Natural killer cell (primary cell): ENCODE data around the gene ANKRD13D. TPM values are rescaled to one million over a fixed set of nuclear protein-coding genes. Genes with fewer than 3 reads are reported as not detected.

ENCODE experiments used
- ATAC-seq, 3 donors: fragments of 150-1000 bp in 2 of 3; fragments of 200-7000 bp in 1 of 3; cut with Tn5 transposase; 1 replicate in 1 of 3; 2 replicates in 2 of 3; pipeline ENCODE4 v1.10.0; 2021; ENCODE audit warnings: mild to moderate bottlenecking in 2 of 3, moderate library complexity in 2 of 3
- DNase-seq, 2 donors: peaks; one replicate each; pipeline versions ENCODE4 v3.0.0 to v3.0.0-alpha.2; 2013 to 2021; ENCODE audit warnings: mixed read lengths in 1 of 2
- H3K27ac ChIP-seq: one replicate; pipeline ENCODE4 v1.5.1; 2013; ENCODE audit warnings: mild to moderate bottlenecking, low read length
- H3K27me3 ChIP-seq: one replicate; pipeline ENCODE4 v1.6.1; 2013; ENCODE audit warnings: low read length; ENCODE audit not compliant: control insufficient read depth, insufficient read depth
- H3K36me3 ChIP-seq: one replicate; pipeline ENCODE4 v1.6.1; 2013; ENCODE audit warnings: low read length; ENCODE audit not compliant: control insufficient read depth, insufficient read depth
- H3K4me1 ChIP-seq: one replicate; pipeline ENCODE4 v1.6.1; 2013; ENCODE audit warnings: low read length; ENCODE audit not compliant: control insufficient read depth, insufficient read depth
- H3K4me3 ChIP-seq: one replicate; pipeline ENCODE4 v1.5.1; 2013; ENCODE audit warnings: low read length
- H3K9me3 ChIP-seq: one replicate; pipeline ENCODE4 v1.6.1; 2013; ENCODE audit warnings: low read length; ENCODE audit not compliant: control insufficient read depth, insufficient read depth
- H3K27ac Mint-ChIP-seq, 2 donors: one replicate each; pipeline ENCODE4 v1.8.0; 2022; ENCODE audit warnings: mild to moderate bottlenecking in 2 of 2, mixed read lengths in 2 of 2, moderate library complexity in 1 of 2
- H3K27me3 Mint-ChIP-seq, 2 donors: one replicate each; pipeline ENCODE4 v1.8.0; 2022; ENCODE audit warnings: low read depth in 2 of 2, mixed read lengths in 2 of 2
- H3K36me3 Mint-ChIP-seq: one replicate; pipeline ENCODE4 v1.8.0; 2022; ENCODE audit warnings: mixed read lengths
- H3K4me1 Mint-ChIP-seq, 2 donors: one replicate each; pipeline ENCODE4 v1.8.0; 2022; ENCODE audit warnings: mixed read lengths in 2 of 2
- H3K4me3 Mint-ChIP-seq: one replicate; pipeline ENCODE4 v1.8.0; 2022; ENCODE audit warnings: mild to moderate bottlenecking, moderate library complexity, mixed read lengths
- H3K9me3 Mint-ChIP-seq, 2 donors: one replicate each; pipeline ENCODE4 v1.8.0; 2022; ENCODE audit warnings: mixed read lengths in 2 of 2
- CTCF ChIP-seq: fragments of 200-600 bp; IDR thresholded peaks from one replicate; pipeline ENCODE4 v1.8.0; 2022; ENCODE audit warnings: antibody characterized with exemption
- WGBS: methylation state at CpG from one replicate; pipeline ENCODE4 v1.1.7; 2013; ENCODE audit warnings: missing lambda C conversion rate; ENCODE audit not compliant: insufficient coverage; 5-methylcytosine and 5-hydroxymethylcytosine counted together
- intact Hi-C: fragments of 100-400 bp; cut with micrococcal nuclease; formaldehyde crosslinking; loops from one replicate; pipeline ENCODE4 v1.14.2; 2022
- total RNA-seq, 4 donors: library from RNA; stranded (reverse); fragments of 120-200 nt in 1 of 4; gene quantifications; one replicate each; pipeline versions ENCODE4 v1.2.3 to v1.2.4, GENCODE V29; 2013 to 2022

Gene ANKRD13D
- total RNA-seq, 3 donors from 2014 or later (not counting 1 experiment from before 2014, with no cell fraction given) = 212 to 316 (median 231) TPM

GRCh38 chr11:67306769-67307544, 17.9 kb downstream of the ANKRD13D start:
- DNase-seq (no peak), ATAC-seq (no peak)
- Histone ChIP-seq H3K9me3 (no peaks in the 10 kb centered on the region), H3K27me3 (no peaks in the 10 kb centered on the region), H3K4me3 (no peak overlapping the region), H3K4me1 (peaks cover 30% of the 10 kb centered on the region), H3K36me3 (peaks cover 15% of the 10 kb centered on the region), H3K27ac (no peak overlapping the region)
- intact Hi-C loops = no loop called here
- Mint-ChIP-seq H3K4me1 (peaks cover 5 to 18% of the 10 kb centered on the region in 2 donors), H3K4me3 (no peak overlapping the region), H3K9me3 (no peaks in the 10 kb centered on the region), H3K27ac (no peak overlapping the region), H3K27me3 (no peaks in the 10 kb centered on the region), H3K36me3 (no peaks in the 10 kb centered on the region)
- WGBS = 95% methylated on average over 19 of the region's 19 CpGs
- TF ChIP-seq CTCF = no peak

- peaks cover 30% of the 10 kb centered on the region for H3K4me1 ChIP-seq
- H3K27ac ChIP-seq = no peak overlapping the region
- no peak for ATAC-seq
- no peak overlapping the region for H3K4me3 ChIP-seq
- H3K4me3 Mint-ChIP-seq = no peak overlapping the region
- no peaks in the 10 kb centered on the region for H3K27me3 Mint-ChIP-seq
- H3K27me3 ChIP-seq = no peaks in the 10 kb centered on the region
- intact Hi-C loops = no loop called here
- WGBS = 92% methylated on average over 12 of the region's 12 CpGs
- H3K36me3 Mint-ChIP-seq = no peaks in the 10 kb centered on the region
- peaks cover 15% of the 10 kb centered on the region for H3K36me3 ChIP-seq
- H3K9me3 Mint-ChIP-seq = no peaks in the 10 kb centered on the region
- peaks cover 9 to 18% of the 10 kb centered on the region in 2 donors for H3K4me1 Mint-ChIP-seq
- H3K9me3 ChIP-seq = no peaks in the 10 kb centered on the region
- DNase-seq = no peak
- H3K27ac Mint-ChIP-seq = no peak overlapping the region
- TF ChIP-seq CTCF = no peak
These were observed 18.5 kb downstream of the ANKRD13D start for GRCh38 chr11:67307545-67308001.

GRCh38 chr11:67308031-67308866, 19.1 kb downstream of the ANKRD13D start:
- Histone ChIP-seq H3K27ac (no peak overlapping the region), H3K4me1 (peaks cover 31% of the 10 kb centered on the region), H3K27me3 (no peaks in the 10 kb centered on the region), H3K4me3 (no peak overlapping the region), H3K36me3 (peaks cover 15% of the 10 kb centered on the region), H3K9me3 (no peaks in the 10 kb centered on the region)
- Mint-ChIP-seq H3K4me3 (no peak overlapping the region), H3K27me3 (no peaks in the 10 kb centered on the region), H3K4me1 (peaks cover 13 to 20% of the 10 kb centered on the region in 2 donors), H3K36me3 (no peaks in the 10 kb centered on the region), H3K9me3 (no peaks in the 10 kb centered on the region), H3K27ac (no peak overlapping the region)
- intact Hi-C loops = no loop called here
- DNase-seq = no peak
- TF ChIP-seq CTCF = no peak
- 94% methylated on average over 20 of the region's 20 CpGs for WGBS
- no peak for ATAC-seq
